Karpas-422 (cell line): ENCODE data around the gene CDYL2. TPM values are rescaled to one million over a fixed set of nuclear protein-coding genes. Genes with fewer than 3 reads are reported as not detected.
"Not testable (repeated sequence)": the region's sequence is repeated elsewhere in the genome, so short reads cannot be mapped to it uniquely, and the experiment has no call there.

ENCODE experiments used
- DNase-seq: peaks from one replicate; pipeline ENCODE4 v3.0.0-alpha.2; 2015
- H2AFZ ChIP-seq: fragments of 200-600 bp; sonication (generic); 2 replicates; pipeline ENCODE4 v1.6.1; 2014; ENCODE audit warnings: antibody characterized with exemption, low read length, mixed read lengths
- H3K27ac ChIP-seq: fragments of 200-600 bp; sonication (generic); 2 replicates; pipeline ENCODE4 v1.5.1; 2014; ENCODE audit warnings: mild to moderate bottlenecking, low read length, moderate library complexity
- H3K27me3 ChIP-seq: fragments of 200-600 bp; sonication (generic); 2 replicates; pipeline ENCODE4 v1.6.1; 2014; ENCODE audit warnings: low read length, mixed read lengths
- H3K36me3 ChIP-seq: fragments of 200-600 bp; sonication (generic); 2 replicates; pipeline ENCODE4 v1.6.1; 2014; ENCODE audit warnings: low read length, mixed read lengths; ENCODE audit not compliant: insufficient read depth
- H3K4me1 ChIP-seq: fragments of 200-600 bp; sonication (generic); 2 replicates; pipeline ENCODE4 v1.6.1; 2014; ENCODE audit warnings: mild to moderate bottlenecking, low read length, mixed read lengths
- H3K4me2 ChIP-seq: fragments of 200-600 bp; sonication (generic); 2 replicates; pipeline ENCODE4 v1.6.1; 2014; ENCODE audit warnings: low read length, low read depth, mild to moderate bottlenecking; ENCODE audit not compliant: poor library complexity, severe bottlenecking
- H3K4me3 ChIP-seq: fragments of 200-600 bp; sonication (generic); 2 replicates; pipeline ENCODE4 v1.5.1; 2014; ENCODE audit warnings: mild to moderate bottlenecking, antibody characterized with exemption, low read length, mixed read lengths
- H3K79me2 ChIP-seq: fragments of 200-600 bp; sonication (generic); 2 replicates; pipeline ENCODE4 v1.6.1; 2014; ENCODE audit warnings: mild to moderate bottlenecking, low read length, mixed read lengths
- H3K9ac ChIP-seq: fragments of 200-600 bp; sonication (generic); 2 replicates; pipeline ENCODE4 v1.6.0; 2014; ENCODE audit warnings: low read length
- H3K9me2 ChIP-seq: fragments of 200-600 bp; sonication (generic), shearing (Covaris generic); replicated peaks from 2 replicates; pipeline ENCODE4 v1.6.0; 2014; ENCODE audit warnings: mild to moderate bottlenecking, low read length, moderate library complexity; ENCODE audit not compliant: insufficient read depth
- H3K9me3 ChIP-seq: fragments of 300-700, 200-600 bp; sonication (generic); 2 replicates; pipeline ENCODE4 v1.6.1; 2014; ENCODE audit warnings: low read length, mixed read lengths
- H4K20me1 ChIP-seq: fragments of 200-600 bp; sonication (generic); 2 replicates; pipeline ENCODE4 v1.6.1; 2014; ENCODE audit warnings: mild to moderate bottlenecking, antibody characterized with exemption, low read length, low read depth; ENCODE audit not compliant: insufficient read depth
- total RNA-seq: library from RNA; depleted of rRNA; stranded (reverse); fragments of >200 nt; shearing (Covaris generic); gene quantifications from 2 replicates; pipeline ENCODE4 v1.2.3, GENCODE V29; 2014; ENCODE audit warnings: low replicate concordance

The CDYL2 gene
- total RNA-seq, 1 experiment from 2014 or later, result not detected

DNA sequence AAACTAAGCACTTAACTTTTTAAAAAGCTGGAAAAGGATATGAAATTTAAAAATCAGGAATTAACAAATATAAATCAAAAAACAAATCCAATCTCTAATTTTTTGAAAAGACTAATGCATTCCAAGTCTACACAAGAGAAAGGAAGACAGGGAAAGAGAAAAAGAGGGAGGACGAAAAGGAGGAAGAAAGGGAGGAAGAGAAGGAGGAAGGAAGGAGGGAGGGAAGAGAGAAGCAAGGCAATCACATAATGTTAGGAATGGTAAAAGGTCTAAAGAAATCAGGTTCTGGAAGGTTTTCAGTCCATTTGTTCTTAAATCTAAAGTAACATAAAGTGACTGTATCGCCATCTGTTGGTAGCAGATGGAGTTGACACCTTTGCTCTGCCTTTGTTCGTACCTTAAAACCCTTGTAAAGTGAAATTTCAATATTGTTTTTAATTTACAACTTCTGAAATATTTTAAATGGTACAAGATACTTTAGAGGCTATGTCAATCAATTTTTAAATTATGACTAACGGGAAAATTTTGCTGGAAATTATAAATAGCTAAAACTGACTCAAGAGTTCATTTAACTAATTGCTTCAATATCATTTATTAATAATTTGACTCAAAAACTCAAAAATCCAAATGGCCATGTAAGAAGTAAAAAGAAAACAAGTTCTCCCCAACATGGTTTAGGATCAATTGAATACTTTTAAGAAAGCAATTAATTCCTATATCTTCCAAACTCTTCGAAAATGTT lies 20.4 kb upstream of the CDYL2 start:
- Histone ChIP-seq H2AFZ (no peak overlapping the region), H3K27ac (no peak overlapping the region), H3K4me2 (no peak overlapping the region), H3K4me3 (no peak overlapping the region), H3K27me3 (no peaks in the 10 kb centered on the region), H3K4me1 (no peaks in the 10 kb centered on the region), H3K9me3 (no peaks in the 10 kb centered on the region), H3K79me2 (no peaks in the 10 kb centered on the region), H4K20me1 (no peaks in the 10 kb centered on the region), H3K9ac (no peak overlapping the region), H3K9me2 (no peaks in the 10 kb centered on the region), H3K36me3 (no peaks in the 10 kb centered on the region)
- DNase-seq, result peak; percentile 82

- H3K4me2 ChIP-seq, result no peak overlapping the region
- no peaks in the 10 kb centered on the region for H3K79me2 ChIP-seq
- no peak overlapping the region for H3K4me3 ChIP-seq
- no peak for DNase-seq
- H4K20me1 ChIP-seq, result no peaks in the 10 kb centered on the region
- H2AFZ ChIP-seq, result no peak overlapping the region
- H3K36me3 ChIP-seq, result no peaks in the 10 kb centered on the region
- no peaks in the 10 kb centered on the region for H3K9me2 ChIP-seq
- H3K9me3 ChIP-seq, result peaks cover 3% of the 10 kb centered on the region; the same call in 1 of the 2 replicates
- H3K9ac ChIP-seq, result no peak overlapping the region
- H3K4me1 ChIP-seq, result no peaks in the 10 kb centered on the region
- H3K27ac ChIP-seq, result no peak overlapping the region
- H3K27me3 ChIP-seq, result no peaks in the 10 kb centered on the region
These were observed 15.6 kb upstream of the CDYL2 start for GRCh38 chr16:80819988-80820387.

- DNase-seq, result no peak
- Histone ChIP-seq H3K9ac (no peak overlapping the region), H4K20me1 (no peaks in the 10 kb centered on the region)
These were observed 12.0 kb upstream of the CDYL2 start for GRCh38 chr16:80816356-80816755.

DNA sequence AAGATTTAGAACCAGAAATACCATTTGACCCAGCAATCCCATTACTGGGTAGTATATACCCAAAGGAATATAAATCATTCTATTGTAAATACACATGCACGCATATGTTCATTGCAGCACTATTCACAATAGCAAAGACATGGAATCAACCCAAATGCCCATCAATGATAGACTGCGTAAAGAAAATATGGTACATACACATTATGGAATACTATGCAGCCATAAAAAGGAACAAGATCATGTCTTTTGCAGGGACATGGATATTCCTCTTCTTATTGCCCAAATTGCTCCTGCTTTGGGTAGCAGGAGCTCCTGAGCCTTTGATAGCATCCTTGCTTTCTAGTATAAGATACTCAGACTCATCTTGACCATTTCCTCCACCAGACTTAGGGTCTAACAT lies 10.9 kb upstream of the CDYL2 start:
- not testable (repeated sequence) for H4K20me1 ChIP-seq, H3K9me2 ChIP-seq, H3K36me3 ChIP-seq, H3K79me2 ChIP-seq, H3K27me3 ChIP-seq, H3K4me1 ChIP-seq, H3K4me3 ChIP-seq, H3K27ac ChIP-seq, H3K4me2 ChIP-seq, H3K9ac ChIP-seq, H3K9me3 ChIP-seq, H2AFZ ChIP-seq, DNase-seq

More at GRCh38 chr16:80816356-80816755, 12.0 kb upstream of the CDYL2 start:
- no peaks in the 10 kb centered on the region for H3K27me3 ChIP-seq
- H3K4me1 ChIP-seq, result no peaks in the 10 kb centered on the region
- H3K9me2 ChIP-seq, result no peaks in the 10 kb centered on the region
- peaks cover 3% of the 10 kb centered on the region; the same call in 1 of the 2 replicates for H3K9me3 ChIP-seq
- H3K36me3 ChIP-seq, result no peaks in the 10 kb centered on the region
- H3K27ac ChIP-seq, result no peak overlapping the region
- no peaks in the 10 kb centered on the region for H3K79me2 ChIP-seq
- no peak overlapping the region for H2AFZ ChIP-seq
- no peak overlapping the region for H3K4me3 ChIP-seq
- no peak overlapping the region for H3K4me2 ChIP-seq

GRCh38 chr16:80812593-80812992 lies 8.2 kb upstream of the CDYL2 start:
- Histone ChIP-seq H3K9ac (no peak overlapping the region), H3K79me2 (no peaks in the 10 kb centered on the region), H3K36me3 (no peaks in the 10 kb centered on the region), H3K4me2 (no peak overlapping the region), H4K20me1 (no peaks in the 10 kb centered on the region), H3K27ac (no peak overlapping the region), H3K27me3 (no peaks in the 10 kb centered on the region), H3K9me2 (no peaks in the 10 kb centered on the region), H3K9me3 (peaks cover 3% of the 10 kb centered on the region; the same call in 1 of the 2 replicates), H3K4me3 (no peak overlapping the region), H3K4me1 (no peaks in the 10 kb centered on the region), H2AFZ (no peak overlapping the region)
- DNase-seq, result no peak

GRCh38 chr16:80809366-80809765 lies 5.0 kb upstream of the CDYL2 start:
- Histone ChIP-seq H3K36me3 (no peaks in the 10 kb centered on the region), H3K9ac (no peak overlapping the region), H3K4me2 (no peak overlapping the region), H2AFZ (no peak overlapping the region), H4K20me1 (no peaks in the 10 kb centered on the region), H3K79me2 (no peaks in the 10 kb centered on the region), H3K9me3 (no peaks in the 10 kb centered on the region), H3K27ac (no peak overlapping the region), H3K4me3 (no peak overlapping the region), H3K9me2 (no peaks in the 10 kb centered on the region), H3K4me1 (no peaks in the 10 kb centered on the region), H3K27me3 (no peaks in the 10 kb centered on the region)
- no peak for DNase-seq

DNA sequence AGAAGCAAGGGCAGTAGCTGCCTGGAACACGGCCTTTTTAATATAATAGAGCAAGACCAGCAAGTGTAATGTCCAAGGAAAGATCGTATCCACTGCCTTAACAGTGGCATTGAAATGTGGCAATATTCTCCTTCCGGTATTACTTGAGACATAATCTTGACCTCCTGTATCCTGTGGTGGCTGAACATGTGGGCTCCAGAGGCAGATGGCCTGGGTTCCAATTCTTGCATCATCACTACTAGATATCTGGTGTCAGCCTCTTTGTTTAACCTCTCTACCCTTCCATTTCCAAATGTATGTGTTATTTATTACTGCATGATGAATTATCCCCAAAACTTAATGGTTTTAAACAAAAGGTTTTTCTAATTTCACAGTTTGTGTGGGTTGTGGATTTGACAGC lies 3.5 kb upstream of the CDYL2 start:
- Histone ChIP-seq H4K20me1 (no peaks in the 10 kb centered on the region), H3K4me3 (no peak overlapping the region), H3K9ac (no peak overlapping the region), H3K27me3 (no peaks in the 10 kb centered on the region), H3K79me2 (no peaks in the 10 kb centered on the region), H3K4me1 (no peaks in the 10 kb centered on the region), H3K36me3 (no peaks in the 10 kb centered on the region), H3K9me3 (no peaks in the 10 kb centered on the region), H2AFZ (no peak overlapping the region), H3K4me2 (no peak overlapping the region), H3K27ac (no peak overlapping the region), H3K9me2 (no peaks in the 10 kb centered on the region)
- no peak for DNase-seq

DNA sequence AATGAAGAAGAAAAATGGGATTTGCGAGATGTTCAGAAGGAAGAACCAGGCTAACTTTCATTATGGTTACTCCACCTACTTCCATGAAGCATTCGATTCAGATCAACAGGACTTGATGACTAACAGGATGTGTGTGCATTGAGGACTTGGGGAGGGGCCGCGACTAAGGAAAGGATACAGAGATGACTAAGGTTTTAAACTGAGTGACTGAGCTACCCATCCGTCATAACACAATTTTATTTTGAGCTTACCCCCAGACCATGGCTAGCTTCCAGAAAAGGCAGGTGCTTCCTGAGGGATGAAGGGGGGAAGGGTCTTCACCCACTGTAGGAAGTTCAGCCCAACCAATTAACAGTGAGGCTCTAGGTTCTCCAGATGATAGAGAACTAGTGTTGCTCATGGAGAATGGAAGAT lies 2.5 kb upstream of the CDYL2 start:
- no peak overlapping the region for H3K9ac ChIP-seq
- H3K4me3 ChIP-seq, result no peak overlapping the region
- no peaks in the 10 kb centered on the region for H3K36me3 ChIP-seq
- H2AFZ ChIP-seq, result no peak overlapping the region
- H3K79me2 ChIP-seq, result no peaks in the 10 kb centered on the region
- H3K9me3 ChIP-seq, result no peaks in the 10 kb centered on the region
- no peak for DNase-seq
- H3K27ac ChIP-seq, result no peak overlapping the region
- no peaks in the 10 kb centered on the region for H3K9me2 ChIP-seq
- no peaks in the 10 kb centered on the region for H3K27me3 ChIP-seq
- no peaks in the 10 kb centered on the region for H4K20me1 ChIP-seq
- H3K4me2 ChIP-seq, result no peak overlapping the region
- no peaks in the 10 kb centered on the region for H3K4me1 ChIP-seq
